Measurements from ENCODE around the gene CDH1.

CDH1 gene

DNA sequence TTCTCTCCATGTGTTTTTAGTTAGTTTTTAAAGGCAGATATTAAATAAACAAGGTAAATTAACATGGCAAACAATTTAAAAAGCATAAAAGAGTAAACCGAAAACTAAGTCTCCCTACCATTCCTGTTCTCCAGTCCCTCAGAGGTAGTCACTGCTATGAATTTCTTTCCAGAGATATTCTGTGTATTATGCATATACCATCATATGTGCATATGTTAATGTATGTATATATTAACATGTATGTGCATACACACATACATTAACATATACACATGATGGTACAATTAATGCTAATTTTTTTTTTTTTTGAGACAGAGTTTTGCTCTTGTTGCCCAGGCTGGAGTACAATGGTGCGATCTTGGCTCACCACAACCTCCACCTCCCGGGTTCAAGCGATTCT, 138.8 kb downstream of the CDH1 start:
- TF ChIP-seq, protein P1, sequence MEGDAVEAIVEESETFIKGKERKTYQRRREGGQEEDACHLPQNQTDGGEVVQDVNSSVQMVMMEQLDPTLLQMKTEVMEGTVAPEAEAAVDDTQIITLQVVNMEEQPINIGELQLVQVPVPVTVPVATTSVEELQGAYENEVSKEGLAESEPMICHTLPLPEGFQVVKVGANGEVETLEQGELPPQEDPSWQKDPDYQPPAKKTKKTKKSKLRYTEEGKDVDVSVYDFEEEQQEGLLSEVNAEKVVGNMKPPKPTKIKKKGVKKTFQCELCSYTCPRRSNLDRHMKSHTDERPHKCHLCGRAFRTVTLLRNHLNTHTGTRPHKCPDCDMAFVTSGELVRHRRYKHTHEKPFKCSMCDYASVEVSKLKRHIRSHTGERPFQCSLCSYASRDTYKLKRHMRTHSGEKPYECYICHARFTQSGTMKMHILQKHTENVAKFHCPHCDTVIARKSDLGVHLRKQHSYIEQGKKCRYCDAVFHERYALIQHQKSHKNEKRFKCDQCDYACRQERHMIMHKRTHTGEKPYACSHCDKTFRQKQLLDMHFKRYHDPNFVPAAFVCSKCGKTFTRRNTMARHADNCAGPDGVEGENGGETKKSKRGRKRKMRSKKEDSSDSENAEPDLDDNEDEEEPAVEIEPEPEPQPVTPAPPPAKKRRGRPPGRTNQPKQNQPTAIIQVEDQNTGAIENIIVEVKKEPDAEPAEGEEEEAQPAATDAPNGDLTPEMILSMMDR (IDR thresholded peaks at IDR 0.05; ENCODE audit: extremely low read depth, missing control alignments): no peak
- DNase-seq (ENCODE audit: low spot score): no peak

DNA sequence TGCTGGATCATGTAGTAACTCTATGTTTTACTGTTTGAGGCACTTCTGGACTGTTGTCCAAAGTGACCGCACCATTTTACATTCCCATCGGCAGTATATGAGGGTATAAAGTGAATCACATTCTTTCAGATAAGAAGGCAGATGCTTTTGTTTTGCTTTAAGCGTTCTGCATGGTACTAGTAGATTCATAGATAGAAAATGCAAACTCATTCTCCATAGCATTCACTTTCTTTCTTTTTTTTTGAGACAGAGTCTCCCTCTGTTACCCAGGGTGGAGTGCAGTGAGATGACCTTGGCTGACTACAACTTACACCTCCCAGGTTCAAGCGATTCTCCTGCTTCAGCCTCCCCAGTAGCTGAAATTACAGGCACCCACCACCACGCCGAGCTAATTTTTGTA, 146.6 kb downstream of the CDH1 start:
- no peak for DNase-seq (ENCODE audit: low spot score)
- TF ChIP-seq, protein P1 (IDR thresholded peaks at IDR 0.05; ENCODE audit: extremely low read depth, missing control alignments): no peak

DNA sequence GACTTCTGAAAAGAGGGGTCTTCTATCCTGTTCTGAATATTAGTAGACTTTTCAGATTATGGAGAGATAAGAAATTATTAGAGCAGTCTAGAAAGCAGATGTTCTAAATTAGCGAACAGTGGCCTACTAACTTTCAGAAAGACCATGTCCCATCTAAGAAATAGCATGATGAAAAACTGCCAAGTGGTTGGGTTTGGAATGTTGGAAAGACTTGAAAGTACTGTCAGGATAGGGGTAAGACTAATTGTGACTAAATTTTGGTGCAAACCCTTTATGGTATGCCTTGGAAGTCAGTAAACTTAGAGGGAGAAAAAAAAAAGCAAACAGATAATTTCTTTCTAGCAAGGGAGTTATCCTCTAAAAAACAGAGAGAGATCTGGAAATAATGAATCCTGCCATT, 147.3 kb downstream of the CDH1 start:
- TF ChIP-seq, protein P1 (IDR thresholded peaks at IDR 0.05; ENCODE audit: extremely low read depth, missing control alignments): no peak
- DNase-seq (ENCODE audit: low spot score): no peak

Measured in GM20000 (cell line).